GM13977 (cell line): ENCODE measurements around the gene GCNT3.
"Not testable (repeated sequence)": the region's sequence is repeated elsewhere in the genome, so short reads cannot be mapped to it uniquely, and the experiment has no call there.

ENCODE experiments used
- DNase-seq: peaks from one replicate; pipeline ENCODE4 v3.0.0; 2012; ENCODE audit warnings: low spot score
- in situ Hi-C: fragments of 300-500 bp; cut with MboI; formaldehyde crosslinking; loops from one replicate; pipeline ENCODE4 v1.12.0; 2022; ENCODE audit warnings: low sequenced_read_pairs, low pct_unique_long_range_greater_than_20kb, mixed read lengths, inconsistent platforms; ENCODE audit not compliant: unreplicated experiment
- TF ChIP-seq, protein P1 (sequence below): IDR thresholded peaks from 2 replicates; pipeline ENCODE4 v1.5.1; 2012; ENCODE audit warnings: mild to moderate bottlenecking, control low read depth; ENCODE audit not compliant: insufficient read depth; ENCODE audit errors: extremely low read depth, missing control alignments

The GCNT3 gene

DNA sequence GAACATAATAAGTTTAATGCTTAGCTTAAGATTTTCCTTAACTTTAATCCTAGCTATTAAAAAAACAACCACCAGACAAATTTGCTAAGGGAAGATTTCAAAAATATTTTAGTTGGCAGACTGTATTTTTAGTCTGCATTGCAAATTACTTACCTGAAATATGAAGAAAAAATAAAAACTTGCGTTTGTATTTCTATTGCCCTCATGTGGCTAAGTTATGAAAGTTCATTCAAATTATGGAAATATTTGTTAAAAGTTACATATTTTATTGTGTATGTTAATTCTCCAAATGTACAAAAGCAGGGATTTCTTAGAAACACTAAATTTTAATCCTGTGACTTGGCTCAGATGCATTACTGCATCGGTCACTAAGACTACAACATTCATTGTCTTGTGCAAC lies 30.8 kb downstream of the GCNT3 start:
- in situ Hi-C loops: no loop called here
- TF ChIP-seq, protein P1, sequence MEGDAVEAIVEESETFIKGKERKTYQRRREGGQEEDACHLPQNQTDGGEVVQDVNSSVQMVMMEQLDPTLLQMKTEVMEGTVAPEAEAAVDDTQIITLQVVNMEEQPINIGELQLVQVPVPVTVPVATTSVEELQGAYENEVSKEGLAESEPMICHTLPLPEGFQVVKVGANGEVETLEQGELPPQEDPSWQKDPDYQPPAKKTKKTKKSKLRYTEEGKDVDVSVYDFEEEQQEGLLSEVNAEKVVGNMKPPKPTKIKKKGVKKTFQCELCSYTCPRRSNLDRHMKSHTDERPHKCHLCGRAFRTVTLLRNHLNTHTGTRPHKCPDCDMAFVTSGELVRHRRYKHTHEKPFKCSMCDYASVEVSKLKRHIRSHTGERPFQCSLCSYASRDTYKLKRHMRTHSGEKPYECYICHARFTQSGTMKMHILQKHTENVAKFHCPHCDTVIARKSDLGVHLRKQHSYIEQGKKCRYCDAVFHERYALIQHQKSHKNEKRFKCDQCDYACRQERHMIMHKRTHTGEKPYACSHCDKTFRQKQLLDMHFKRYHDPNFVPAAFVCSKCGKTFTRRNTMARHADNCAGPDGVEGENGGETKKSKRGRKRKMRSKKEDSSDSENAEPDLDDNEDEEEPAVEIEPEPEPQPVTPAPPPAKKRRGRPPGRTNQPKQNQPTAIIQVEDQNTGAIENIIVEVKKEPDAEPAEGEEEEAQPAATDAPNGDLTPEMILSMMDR: no peak
- no peak for DNase-seq

DNA sequence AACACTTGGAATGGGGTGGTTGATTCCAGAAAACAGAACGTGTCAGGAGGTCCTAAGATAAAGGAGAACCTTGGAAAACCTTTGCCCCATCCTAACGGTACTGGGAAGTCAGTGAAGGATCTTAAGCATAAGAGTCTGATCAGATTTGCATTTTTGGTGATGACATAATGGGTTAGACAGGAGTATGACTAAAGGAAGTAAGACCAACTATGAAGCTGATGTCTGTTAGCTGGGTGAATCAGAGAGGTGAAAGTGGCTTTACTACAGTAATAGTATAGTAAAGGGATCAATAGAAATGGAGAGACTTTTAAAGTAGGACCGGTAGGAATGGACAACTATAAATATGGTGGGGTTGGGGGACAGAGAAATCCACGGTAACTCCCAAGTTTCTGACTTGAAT lies 33.2 kb downstream of the GCNT3 start:
- in situ Hi-C loops: no loop called here
- DNase-seq: no peak
- TF ChIP-seq, protein P1: no peak

DNA sequence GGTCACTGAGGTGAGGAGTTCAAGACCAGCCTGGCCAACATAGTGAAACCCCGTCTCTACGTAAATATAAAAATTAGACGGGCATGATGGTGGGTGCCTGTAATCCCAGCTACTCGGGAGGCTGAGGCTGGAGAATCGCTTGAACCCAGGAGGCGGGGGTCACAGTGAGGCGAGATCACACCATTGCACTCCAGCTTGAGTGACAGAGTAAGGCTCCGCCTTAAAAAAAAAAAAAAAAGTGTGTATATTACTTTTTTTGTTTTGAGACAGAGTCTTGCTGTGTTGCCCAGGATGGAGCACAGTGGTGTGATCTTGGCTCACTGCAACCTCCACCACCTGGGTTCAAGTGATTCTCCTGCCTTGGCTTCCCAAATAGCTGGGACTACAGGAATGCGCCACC lies 34.2 kb downstream of the GCNT3 start:
- in situ Hi-C loops, DNase-seq: not testable (repeated sequence)

DNA sequence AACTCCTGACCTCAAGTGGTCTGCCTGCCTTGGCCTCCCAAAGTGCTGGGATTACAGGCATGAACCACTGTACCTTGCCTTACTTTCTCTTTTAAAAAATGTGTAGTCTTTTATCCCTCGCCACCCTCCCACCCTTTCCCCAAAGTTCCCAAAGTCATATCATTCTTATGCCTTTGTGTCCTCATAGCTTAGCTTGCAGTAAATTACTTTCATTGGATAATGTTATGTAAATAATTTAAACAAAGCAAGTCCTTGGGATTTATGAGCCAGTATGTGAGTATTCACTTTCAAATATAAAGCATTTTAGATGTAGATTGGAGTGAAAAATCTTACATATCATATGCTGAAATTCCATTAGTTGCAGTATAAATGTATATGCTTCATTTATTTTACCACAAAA lies 34.7 kb downstream of the GCNT3 start:
- TF ChIP-seq, protein P1: no peak
- DNase-seq: no peak
- in situ Hi-C loops: no loop called here

DNA sequence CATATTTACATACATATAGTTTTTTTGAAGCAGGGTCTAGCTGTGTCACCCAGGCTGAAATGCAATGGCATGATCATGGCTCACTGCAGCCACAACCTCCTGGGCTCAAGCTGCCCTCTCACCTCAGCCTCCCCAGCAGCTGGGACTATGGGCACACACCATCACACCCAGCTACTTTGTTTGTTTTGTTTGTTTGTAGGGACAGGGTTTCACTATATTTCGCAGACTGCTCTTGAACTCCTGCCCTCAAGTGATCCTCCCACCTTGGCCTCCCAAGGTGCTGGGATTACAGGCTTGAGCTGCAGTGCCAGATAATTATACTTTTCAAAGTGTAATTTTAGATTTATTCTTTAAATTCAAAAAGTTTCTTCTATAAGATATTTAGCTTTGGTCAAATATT lies 35.5 kb downstream of the GCNT3 start:
- TF ChIP-seq, protein P1: no peak
- no peak for DNase-seq
- in situ Hi-C loops: no loop called here

DNA sequence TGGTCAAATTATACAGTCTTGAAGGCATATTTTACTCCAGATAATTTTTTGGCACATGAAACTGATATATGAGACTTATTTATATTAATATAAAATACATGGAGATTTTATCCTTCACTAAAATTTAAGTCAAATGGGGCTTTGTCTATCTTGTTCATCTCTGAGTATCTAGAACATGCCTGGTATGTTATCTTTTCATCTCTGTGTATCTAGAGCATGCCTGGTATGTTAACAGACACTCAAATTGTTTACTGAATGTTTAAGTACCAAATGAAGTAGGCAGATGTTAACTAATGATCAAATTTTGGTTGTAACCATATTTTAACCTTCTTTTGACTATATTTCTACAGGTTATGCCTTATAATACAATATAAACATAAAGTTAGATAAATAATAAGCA lies 38.0 kb downstream of the GCNT3 start:
- in situ Hi-C loops: no loop called here
- TF ChIP-seq, protein P1: no peak
- no peak for DNase-seq

DNA sequence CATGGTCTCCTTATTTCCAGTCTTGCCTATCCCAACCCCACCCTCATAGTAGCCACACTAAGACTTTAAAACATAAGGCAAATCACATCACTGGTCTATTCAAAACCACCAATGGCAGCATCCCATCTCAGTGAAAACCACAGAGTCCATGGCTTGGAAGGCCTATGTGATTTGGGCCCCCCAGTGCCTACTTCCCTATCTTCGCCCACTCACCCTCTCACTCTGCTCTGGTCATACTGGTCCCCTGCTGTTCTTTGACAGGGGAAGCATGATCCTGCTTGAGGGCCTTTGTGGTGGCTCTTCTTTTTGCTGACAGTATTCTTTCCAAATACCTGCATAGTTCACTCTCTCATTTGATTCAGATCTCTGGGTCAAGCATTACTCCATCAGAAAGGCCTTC lies 42.5 kb downstream of the GCNT3 start:
- DNase-seq: no peak
- TF ChIP-seq, protein P1: no peak
- in situ Hi-C loops: no loop called here
